Right atrium auricular region (tissue), 2 donors: Measurements from ENCODE around the gene ST13. TPM values are rescaled to one million over a fixed set of nuclear protein-coding genes. Genes with fewer than 3 reads are reported as not detected.
"Not testable (repeated sequence)": the region's sequence is repeated elsewhere in the genome, so short reads cannot be mapped to it uniquely, and the experiment has no call there.

ENCODE experiments used
- DNase-seq: peaks from one replicate; pipeline ENCODE4 v3.0.0-alpha.2; 2019; ENCODE audit warnings: low spot score
- H3K27ac ChIP-seq, 2 donors: fragments of 200-600 bp; sonication (generic); 1 replicate in 1 of 2; 2 replicates in 1 of 2; pipeline ENCODE4 v1.5.1; 2016 to 2019
- H3K27me3 ChIP-seq, 2 donors: fragments of 200-600 bp; sonication (generic); one replicate each; pipeline versions ENCODE4 v1.5.1 to v1.6.0; 2017 to 2019
- H3K36me3 ChIP-seq: fragments of 200-600 bp; sonication (generic); one replicate; pipeline ENCODE4 v1.5.1; 2016
- H3K4me1 ChIP-seq, 2 donors: fragments of 200-600 bp; sonication (generic); one replicate each; pipeline versions ENCODE4 v1.5.1 to v1.6.0; 2017 to 2019
- H3K4me3 ChIP-seq, 2 donors: fragments of 200-600 bp; sonication (generic); 1 replicate in 1 of 2; 2 replicates in 1 of 2; pipeline ENCODE4 v1.5.1; 2017 to 2019; ENCODE audit warnings: mild to moderate bottlenecking in 1 of 2, moderate library complexity in 1 of 2
- H3K9me3 ChIP-seq, 2 donors: fragments of 200-600 bp; sonication (generic); one replicate each; pipeline ENCODE4 v1.5.1; 2019
- CTCF ChIP-seq, 2 donors: fragments of 200-600 bp; sonication (generic); IDR thresholded peaks; one replicate each; pipeline ENCODE4 v1.5.1; 2019; ENCODE audit warnings: antibody characterized with exemption in 2 of 2
- microRNA-seq, 2 donors: library from miRNA; unstranded; fragments of <30 nt; microRNA quantifications; one replicate each; pipeline ENCODE4, GENCODE V29; 2016 to 2017; ENCODE audit warnings: borderline number of aligned reads in 2 of 2, borderline replicate concordance in 1 of 2
- total RNA-seq, 2 donors: library from RNA; depleted of rRNA; stranded (reverse); fragments of >200 nt; gene quantifications; one replicate each; pipeline ENCODE4 v1.1.0, GENCODE V29; 2016

The ST13 gene
- total RNA-seq, 2 donors from 2014 or later, result 101 to 105 TPM

GRCh38 chr22:40797427-40797826 is 59.0 kb downstream of the ST13 start:
- no peaks in the 10 kb centered on the region for H3K27me3 ChIP-seq
- H3K4me1 ChIP-seq, result no peaks in the 10 kb centered on the region
- no peak overlapping the region for H3K27ac ChIP-seq
- DNase-seq, result no peak
- H3K9me3 ChIP-seq, result no peaks in the 10 kb centered on the region
- no peak for TF ChIP-seq CTCF (IDR thresholded peaks at IDR 0.05)
- H3K36me3 ChIP-seq, result peaks cover 5% of the 10 kb centered on the region
- no peak overlapping the region for H3K4me3 ChIP-seq

- peaks cover under 1% of the 10 kb centered on the region for H3K36me3 ChIP-seq
- H3K4me3 ChIP-seq, result no peak overlapping the region
- no peaks in the 10 kb centered on the region for H3K4me1 ChIP-seq
- H3K27me3 ChIP-seq, result no peaks in the 10 kb centered on the region
- H3K9me3 ChIP-seq, result no peaks in the 10 kb centered on the region
- no peak overlapping the region for H3K27ac ChIP-seq
- no peak for TF ChIP-seq CTCF (IDR thresholded peaks at IDR 0.05)
- DNase-seq, result no peak
Observed at GRCh38 chr22:40792451-40792850, 64.0 kb downstream of the ST13 start.

- Histone ChIP-seq H3K27ac (no peak overlapping the region), H3K4me1 (no peaks in the 10 kb centered on the region), H3K4me3 (no peak overlapping the region), H3K27me3 (no peaks in the 10 kb centered on the region), H3K9me3 (no peaks in the 10 kb centered on the region), H3K36me3 (no peaks in the 10 kb centered on the region)
- TF ChIP-seq CTCF (IDR thresholded peaks at IDR 0.05), result no peak
- no peak for DNase-seq
Observed at GRCh38 chr22:40791241-40791640, 65.2 kb downstream of the ST13 start.

GRCh38 chr22:40789131-40789530 is 67.3 kb downstream of the ST13 start:
- DNase-seq, result no peak
- no peak for TF ChIP-seq CTCF (IDR thresholded peaks at IDR 0.05)
- Histone ChIP-seq H3K27ac (no peak overlapping the region), H3K4me1 (no peaks in the 10 kb centered on the region), H3K9me3 (no peaks in the 10 kb centered on the region), H3K36me3 (no peaks in the 10 kb centered on the region), H3K27me3 (no peaks in the 10 kb centered on the region), H3K4me3 (no peak overlapping the region)

- Histone ChIP-seq H3K4me3 (no peak overlapping the region), H3K4me1 (no peaks in the 10 kb centered on the region), H3K27me3 (no peaks in the 10 kb centered on the region), H3K9me3 (no peaks in the 10 kb centered on the region), H3K36me3 (no peaks in the 10 kb centered on the region), H3K27ac (no peak overlapping the region)
- DNase-seq, result no peak
- TF ChIP-seq CTCF (IDR thresholded peaks at IDR 0.05), result no peak
Observed at GRCh38 chr22:40782521-40782920, 73.9 kb downstream of the ST13 start.

GRCh38 chr22:40781749-40782148 is 74.7 kb downstream of the ST13 start:
- not testable (repeated sequence) for H3K27me3 ChIP-seq, H3K4me3 ChIP-seq, DNase-seq, H3K4me1 ChIP-seq, H3K9me3 ChIP-seq, H3K36me3 ChIP-seq, H3K27ac ChIP-seq

Small RNA genes lying within 50 kb of the gene (microRNA-seq; reads per million reads assigned to microRNA genes)
- 0 to 0.71 reads per million in 2 donors for gene MIR4766

Other genes with a start within 250 kb of the ST13 start
- gene MRTFA, start 219.9 kb downstream of the ST13 start, total RNA-seq, result 10 to 100 TPM; 45.8 to 55.2 TPM
- 1 to 10 TPM in 1 of 2 donors, not detected in 1; 2.0 TPM for gene MCHR1, start 177.2 kb downstream of the ST13 start, total RNA-seq
- 1 to 10 TPM; 5.5 to 7.2 TPM for gene SLC25A17, start 37.3 kb downstream of the ST13 start, total RNA-seq
- gene XPNPEP3, start 509 bp upstream of the ST13 start, total RNA-seq, result 10 to 100 TPM in 1 of 2 donors, 1 to 10 TPM in 1; 9.4 to 12.5 TPM
- gene DNAJB7, start 5.5 kb upstream of the ST13 start, total RNA-seq, result not detected
- gene RBX1, start 94.7 kb upstream of the ST13 start, total RNA-seq, result 10 to 100 TPM; 43.4 to 44.5 TPM
- gene EP300, start 236.0 kb upstream of the ST13 start, total RNA-seq, result 10 to 100 TPM; 28.0 to 41.7 TPM